ENCODE measurements around the gene KRTAP5-3. TPM values are rescaled to one million over a fixed set of nuclear protein-coding genes. Genes with fewer than 3 reads are reported as not detected.
A peak's percentile ranks its signal among the peaks of the same experiment; 100 is the strongest.

The KRTAP5-3 gene
- polyA plus RNA-seq (2013): not detected

- Histone ChIP-seq H3K9me3 (ENCODE audit: control extremely low read depth in 1 of 5, control insufficient read depth in 4 of 5, insufficient read depth in 2 of 5, low read depth in 1 of 5, low read length in 4 of 5) (no peaks in the 10 kb centered on the region), H3K36me3 (ENCODE audit: control insufficient read depth in 4 of 4, insufficient read depth in 4 of 4, low read length in 3 of 4) (no peaks in the 10 kb centered on the region), H3K4me1 (ENCODE audit: control extremely low read depth in 1 of 4, control insufficient read depth in 4 of 4, insufficient read depth in 4 of 4, low read length in 3 of 4) (no peaks in the 10 kb centered on the region), H3K27ac (ENCODE audit: insufficient read depth in 1 of 2, low read depth in 1 of 2, low read length in 2 of 2, poor library complexity in 1 of 2, severe bottlenecking in 2 of 2) (no peak within 1 kb of the TSS), H3K27me3 (replicated peaks in 2 of 5; ENCODE audit: control insufficient read depth in 4 of 5, insufficient read depth in 5 of 5, low read length in 4 of 5) (peaks cover 0 to 35% (median 9%) of the 10 kb centered on the region in 5 experiments), H3K4me3 (ENCODE audit: control insufficient read depth in 1 of 7, extremely low read depth in 1 of 7, insufficient read depth in 4 of 7, low read depth in 2 of 7, low read length in 6 of 7) (no peak within 1 kb of the TSS)
- WGBS (ENCODE audit: insufficient coverage): no CpG with 5 or more reads among the region's 4 CpGs
- CTCF ChIA-PET: interaction anchor here (0.6 to 0.9 kb wide), 2 partner anchors 12 to 273 kb away, joined by 3 read pairs; no protein-coding TSS in a partner anchor
- POLR2A ChIA-PET: no interaction called here
- DNase-seq: no peak
These were observed at the start of gene KRTAP5-3 for GRCh38 chr11:1608363-1608762. Gene KRTAP5-3, minus strand, starts transcription at chr11:1608463. Its CDS starts 78 bp downstream, at chr11:1608385.

GRCh38 chr11:1656670-1657069 is 48.4 kb upstream of the KRTAP5-3 start:
- ChIA-PET POLR2A (no interaction called here), CTCF (interaction anchor here (7.3 to 8.2 kb wide), 2 partner anchors 36 to 176 kb away, joined by 127 to 135 read pairs; partner anchors contain the start of gene SYT8)
- H3K27ac ChIP-seq (ENCODE audit: insufficient read depth in 1 of 2, low read depth in 1 of 2, low read length in 2 of 2, poor library complexity in 1 of 2, severe bottlenecking in 2 of 2): no peak overlapping the region
- peaks cover 2 to 70% (median 62%) of the 10 kb centered on the region in 4 experiments for H3K4me1 ChIP-seq (ENCODE audit: control extremely low read depth in 1 of 4, control insufficient read depth in 4 of 4, insufficient read depth in 4 of 4, low read length in 3 of 4)
- H3K4me3 ChIP-seq (ENCODE audit: control insufficient read depth in 1 of 7, extremely low read depth in 1 of 7, insufficient read depth in 4 of 7, low read depth in 2 of 7, low read length in 6 of 7): no peak overlapping the region
- no peaks in the 10 kb centered on the region for H3K9me3 ChIP-seq (ENCODE audit: control extremely low read depth in 1 of 5, control insufficient read depth in 4 of 5, insufficient read depth in 2 of 5, low read depth in 1 of 5, low read length in 4 of 5)
- DNase-seq: no peak
- H3K36me3 ChIP-seq (ENCODE audit: control insufficient read depth in 4 of 4, insufficient read depth in 4 of 4, low read length in 3 of 4): no peaks in the 10 kb centered on the region
- H3K27me3 ChIP-seq (replicated peaks in 2 of 5; ENCODE audit: control insufficient read depth in 4 of 5, insufficient read depth in 5 of 5, low read length in 4 of 5): peaks cover 0 to 3% (median 0%) of the 10 kb centered on the region in 5 experiments
- 93% methylated on average over 7 of the region's 7 CpGs for WGBS (ENCODE audit: insufficient coverage)

GRCh38 chr11:1656061-1656441 is 47.8 kb upstream of the KRTAP5-3 start:
- H3K9me3 ChIP-seq (ENCODE audit: control extremely low read depth in 1 of 5, control insufficient read depth in 4 of 5, insufficient read depth in 2 of 5, low read depth in 1 of 5, low read length in 4 of 5): no peaks in the 10 kb centered on the region
- no peak for DNase-seq
- no peak overlapping the region for H3K4me3 ChIP-seq (ENCODE audit: control insufficient read depth in 1 of 7, extremely low read depth in 1 of 7, insufficient read depth in 4 of 7, low read depth in 2 of 7, low read length in 6 of 7)
- peaks cover 2 to 68% (median 60%) of the 10 kb centered on the region in 4 experiments for H3K4me1 ChIP-seq (ENCODE audit: control extremely low read depth in 1 of 4, control insufficient read depth in 4 of 4, insufficient read depth in 4 of 4, low read length in 3 of 4)
- H3K27me3 ChIP-seq (replicated peaks in 2 of 5; ENCODE audit: control insufficient read depth in 4 of 5, insufficient read depth in 5 of 5, low read length in 4 of 5): peaks cover 0 to 3% (median 0%) of the 10 kb centered on the region in 5 experiments
- POLR2A ChIA-PET: no interaction called here
- WGBS (ENCODE audit: insufficient coverage): 95% methylated on average over 6 of the region's 9 CpGs
- no peaks in the 10 kb centered on the region for H3K36me3 ChIP-seq (ENCODE audit: control insufficient read depth in 4 of 4, insufficient read depth in 4 of 4, low read length in 3 of 4)
- CTCF ChIA-PET: interaction anchor here (4.4 to 8.2 kb wide), 3 partner anchors 37 to 345 kb away, joined by 20 to 135 read pairs (median 127); partner anchors contain the start of gene SYT8
- no peak overlapping the region for H3K27ac ChIP-seq (ENCODE audit: insufficient read depth in 1 of 2, low read depth in 1 of 2, low read length in 2 of 2, poor library complexity in 1 of 2, severe bottlenecking in 2 of 2)

GRCh38 chr11:1655168-1656060 is 47.2 kb upstream of the KRTAP5-3 start:
- DNase-seq: no peak
- Histone ChIP-seq H3K4me3 (ENCODE audit: control insufficient read depth in 1 of 7, extremely low read depth in 1 of 7, insufficient read depth in 4 of 7, low read depth in 2 of 7, low read length in 6 of 7) (peak overlapping the region in 2 of 7 experiments; percentile 1 to 6), H3K4me1 (ENCODE audit: control extremely low read depth in 1 of 4, control insufficient read depth in 4 of 4, insufficient read depth in 4 of 4, low read length in 3 of 4) (peaks cover 2 to 66% (median 59%) of the 10 kb centered on the region in 4 experiments), H3K27me3 (replicated peaks in 2 of 5; ENCODE audit: control insufficient read depth in 4 of 5, insufficient read depth in 5 of 5, low read length in 4 of 5) (peaks cover 0 to 3% (median 0%) of the 10 kb centered on the region in 5 experiments), H3K27ac (ENCODE audit: insufficient read depth in 1 of 2, low read depth in 1 of 2, low read length in 2 of 2, poor library complexity in 1 of 2, severe bottlenecking in 2 of 2) (no peak overlapping the region), H3K9me3 (ENCODE audit: control extremely low read depth in 1 of 5, control insufficient read depth in 4 of 5, insufficient read depth in 2 of 5, low read depth in 1 of 5, low read length in 4 of 5) (no peaks in the 10 kb centered on the region), H3K36me3 (ENCODE audit: control insufficient read depth in 4 of 4, insufficient read depth in 4 of 4, low read length in 3 of 4) (no peaks in the 10 kb centered on the region)
- WGBS (ENCODE audit: insufficient coverage): 78% methylated on average over 21 of the region's 26 CpGs
- ChIA-PET CTCF (interaction anchor here (0.9 to 8.2 kb wide), 10 partner anchors 9 to 346 kb away, joined by 3 to 135 read pairs (median 9); partner anchors contain the start of gene SYT8), POLR2A (no interaction called here)

GRCh38 chr11:1654388-1655167 is 46.3 kb upstream of the KRTAP5-3 start:
- ChIA-PET POLR2A (interaction anchor here (0.6 to 1.2 kb wide), 2 partner anchors 39 to 179 kb away, joined by 3 to 4 read pairs; no protein-coding TSS in a partner anchor), CTCF (interaction anchor here (0.7 to 8.2 kb wide), 16 partner anchors 8 to 497 kb away, joined by 3 to 135 read pairs (median 6); partner anchors contain the start of gene SYT8)
- Histone ChIP-seq H3K4me1 (ENCODE audit: control extremely low read depth in 1 of 4, control insufficient read depth in 4 of 4, insufficient read depth in 4 of 4, low read length in 3 of 4) (peaks cover 2 to 57% (median 52%) of the 10 kb centered on the region in 4 experiments), H3K4me3 (ENCODE audit: control insufficient read depth in 1 of 7, extremely low read depth in 1 of 7, insufficient read depth in 4 of 7, low read depth in 2 of 7, low read length in 6 of 7) (peak overlapping the region in 2 of 7 experiments; percentile 1 to 6), H3K9me3 (ENCODE audit: control extremely low read depth in 1 of 5, control insufficient read depth in 4 of 5, insufficient read depth in 2 of 5, low read depth in 1 of 5, low read length in 4 of 5) (no peaks in the 10 kb centered on the region), H3K27me3 (replicated peaks in 2 of 5; ENCODE audit: control insufficient read depth in 4 of 5, insufficient read depth in 5 of 5, low read length in 4 of 5) (peaks cover 0 to 3% (median 0%) of the 10 kb centered on the region in 5 experiments), H3K27ac (ENCODE audit: insufficient read depth in 1 of 2, low read depth in 1 of 2, low read length in 2 of 2, poor library complexity in 1 of 2, severe bottlenecking in 2 of 2) (no peak overlapping the region), H3K36me3 (ENCODE audit: control insufficient read depth in 4 of 4, insufficient read depth in 4 of 4, low read length in 3 of 4) (no peaks in the 10 kb centered on the region)
- peak; percentile 75 to 95 (median 90) for DNase-seq
- WGBS (ENCODE audit: insufficient coverage): 27% methylated on average over 14 of the region's 21 CpGs

- 91% methylated on average over 13 of the region's 14 CpGs for WGBS (ENCODE audit: insufficient coverage)
- POLR2A ChIA-PET: interaction anchor here (0.6 to 1.4 kb wide), 4 partner anchors 40 to 293 kb away, joined by 3 to 4 read pairs (median 3); partner anchors contain the start of gene MRPL23
- CTCF ChIA-PET: interaction anchor here (0.7 to 8.2 kb wide), 27 partner anchors 7 to 500 kb away, joined by 3 to 135 read pairs (median 4); partner anchors contain the start of gene SYT8
These were observed 45.5 kb upstream of the KRTAP5-3 start for GRCh38 chr11:1653541-1654387.

More at GRCh38 chr11:1653541-1654387, 45.5 kb upstream of the KRTAP5-3 start:
- H3K4me3 ChIP-seq (ENCODE audit: control insufficient read depth in 1 of 7, extremely low read depth in 1 of 7, insufficient read depth in 4 of 7, low read depth in 2 of 7, low read length in 6 of 7): no peak overlapping the region
- H3K4me1 ChIP-seq (ENCODE audit: control extremely low read depth in 1 of 4, control insufficient read depth in 4 of 4, insufficient read depth in 4 of 4, low read length in 3 of 4): peaks cover 2 to 52% (median 44%) of the 10 kb centered on the region in 4 experiments
- H3K36me3 ChIP-seq (ENCODE audit: control insufficient read depth in 4 of 4, insufficient read depth in 4 of 4, low read length in 3 of 4): no peaks in the 10 kb centered on the region
- DNase-seq: no peak
- no peak overlapping the region for H3K27ac ChIP-seq (ENCODE audit: insufficient read depth in 1 of 2, low read depth in 1 of 2, low read length in 2 of 2, poor library complexity in 1 of 2, severe bottlenecking in 2 of 2)
- H3K27me3 ChIP-seq (replicated peaks in 2 of 5; ENCODE audit: control insufficient read depth in 4 of 5, insufficient read depth in 5 of 5, low read length in 4 of 5): peaks cover 0 to 3% (median 0%) of the 10 kb centered on the region in 5 experiments
- H3K9me3 ChIP-seq (ENCODE audit: control extremely low read depth in 1 of 5, control insufficient read depth in 4 of 5, insufficient read depth in 2 of 5, low read depth in 1 of 5, low read length in 4 of 5): no peaks in the 10 kb centered on the region

All from common myeloid progenitor, CD34-positive (primary cell).